HG02885 (cell line): ENCODE results near the gene RABGAP1L.
"Not testable (repeated sequence)": the region's sequence is repeated elsewhere in the genome, so short reads cannot be mapped to it uniquely, and the experiment has no call there.

Experiments used
- ATAC-seq: cut with Tn5 transposase; IDR thresholded peaks from one replicate; pipeline ENCODE4 v1.9.1; 2021; ENCODE audit warnings: mild to moderate bottlenecking; ENCODE audit not compliant: unreplicated experiment, poor library complexity

RABGAP1L gene

GRCh38 chr1:174825806-174826205 lies 666.5 kb downstream of the RABGAP1L start:
- no peak for ATAC-seq

- ATAC-seq: no peak
Observed at GRCh38 chr1:174828264-174828663, 668.9 kb downstream of the RABGAP1L start.

- no peak for ATAC-seq
Observed at GRCh38 chr1:174829990-174830389, 670.7 kb downstream of the RABGAP1L start.

- no peak for ATAC-seq
Observed at GRCh38 chr1:174836543-174836942, 677.2 kb downstream of the RABGAP1L start.

GRCh38 chr1:174837386-174837785 lies 678.1 kb downstream of the RABGAP1L start:
- ATAC-seq: no peak

- ATAC-seq: no peak
Observed at GRCh38 chr1:174839211-174839610, 679.9 kb downstream of the RABGAP1L start.

GRCh38 chr1:174841747-174842146 lies 682.4 kb downstream of the RABGAP1L start:
- ATAC-seq: no peak

GRCh38 chr1:174848593-174849560 lies 689.6 kb downstream of the RABGAP1L start:
- ATAC-seq: not testable (repeated sequence)

GRCh38 chr1:174850726-174851125 lies 691.4 kb downstream of the RABGAP1L start:
- no peak for ATAC-seq

- ATAC-seq: no peak
Observed at GRCh38 chr1:174858301-174858700, 699.0 kb downstream of the RABGAP1L start.

- ATAC-seq: no peak
Observed at GRCh38 chr1:174870319-174870718, 711.0 kb downstream of the RABGAP1L start.

GRCh38 chr1:174871886-174872285 lies 712.6 kb downstream of the RABGAP1L start:
- ATAC-seq: peak; percentile 39

- no peak for ATAC-seq
Observed at GRCh38 chr1:174872615-174873058, 713.3 kb downstream of the RABGAP1L start.

- peak; percentile 66 for ATAC-seq
Observed at GRCh38 chr1:174874331-174875053, 715.2 kb downstream of the RABGAP1L start.

GRCh38 chr1:174875306-174875705 lies 716.0 kb downstream of the RABGAP1L start:
- no peak for ATAC-seq

GRCh38 chr1:174877208-174877673 lies 717.9 kb downstream of the RABGAP1L start:
- no peak for ATAC-seq

GRCh38 chr1:174880171-174880570 lies 720.9 kb downstream of the RABGAP1L start:
- no peak for ATAC-seq

GRCh38 chr1:174883409-174883808 lies 724.1 kb downstream of the RABGAP1L start:
- no peak for ATAC-seq

- ATAC-seq: no peak
Observed at GRCh38 chr1:174884038-174884437, 724.7 kb downstream of the RABGAP1L start.

- no peak for ATAC-seq
Observed at GRCh38 chr1:174884566-174884965, 725.2 kb downstream of the RABGAP1L start.

- ATAC-seq: no peak
Observed at GRCh38 chr1:174890024-174890423, 730.7 kb downstream of the RABGAP1L start.
